ENCODE results near the gene XYLB. TPM values are rescaled to one million over a fixed set of nuclear protein-coding genes. Genes with fewer than 3 reads are reported as not detected.

The XYLB gene
- total and polyA plus RNA-seq, 2 of the 13 experiments (the other 11 are each of a cell fraction or from before 2014, with no cell fraction given), result 25.9 to 30.0 TPM

DNA sequence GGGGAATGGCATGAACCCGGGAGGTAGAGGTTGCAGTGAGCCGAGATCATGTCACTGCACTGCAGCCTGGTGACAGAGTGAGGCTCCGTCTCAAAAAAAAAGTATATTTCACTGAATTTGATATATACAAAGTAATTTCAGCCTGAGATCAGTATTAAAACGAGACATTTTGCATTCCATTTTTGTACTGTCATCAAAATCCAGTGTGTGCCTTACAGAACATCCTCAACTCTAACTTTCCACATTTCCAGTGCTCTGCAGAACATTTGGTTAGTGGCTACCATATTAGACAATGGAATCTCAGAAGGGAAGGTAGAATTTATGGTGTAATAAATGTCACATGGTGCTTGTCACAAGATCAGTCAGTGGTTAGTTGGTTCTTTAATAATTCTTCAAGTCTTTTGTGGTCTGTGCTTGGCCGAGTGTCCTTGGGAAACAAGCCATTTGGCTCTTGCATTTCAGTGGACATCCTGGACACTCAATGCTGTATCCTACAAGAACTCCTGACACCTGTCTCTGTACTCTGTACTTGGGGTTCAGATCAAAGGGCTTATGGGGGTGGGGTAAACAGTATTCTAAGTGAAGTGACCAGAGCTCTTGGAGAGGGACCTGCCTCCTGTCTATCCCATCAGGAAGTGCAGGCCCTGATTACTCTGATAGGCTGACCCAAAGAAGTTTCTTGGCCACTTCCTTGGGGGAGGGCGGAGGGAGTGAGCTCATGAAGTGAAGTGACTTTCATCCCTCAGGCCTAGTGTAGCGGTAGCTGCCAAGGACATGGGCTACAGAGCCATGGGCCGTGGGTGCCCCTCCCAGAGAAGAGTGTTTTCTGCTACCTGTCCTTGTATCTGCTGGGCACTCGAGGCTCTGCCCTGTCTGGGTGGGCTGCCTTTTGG is 110.8 kb downstream of the XYLB start:
- Histone ChIP-seq H3K79me2 (ENCODE audit: insufficient read depth, low read length) (peaks cover 69% of the 10 kb centered on the region), H3K4me3 (replicated peaks in 1 of 3; ENCODE audit: insufficient read depth in 1 of 3, low read depth in 2 of 3, low read length in 3 of 3) (no peak overlapping the region), H3K36me3 (replicated peaks in 1 of 2; ENCODE audit: control insufficient read depth in 1 of 2, insufficient read depth in 2 of 2, low read length in 2 of 2) (peaks cover 0 to 8% of the 10 kb centered on the region in 2 experiments; a peak in 2 of 5 replicates), H2AFZ (ENCODE audit: low read length) (no peak overlapping the region), H3K4me2 (ENCODE audit: low read depth, low read length) (peak overlapping the region; percentile 4; the same call in 1 of the 2 replicates), H3K9ac (ENCODE audit: insufficient read depth, low read depth, low read length) (no peak overlapping the region), H3K4me1 (ENCODE audit: insufficient read depth, low read length) (peaks cover 37% of the 10 kb centered on the region), H3K27me3 (ENCODE audit: control insufficient read depth in 1 of 2, insufficient read depth in 2 of 2, low read length in 2 of 2) (no peaks in the 10 kb centered on the region), H4K20me1 (ENCODE audit: insufficient read depth, low read length) (peaks cover 51% of the 10 kb centered on the region), H3K9me3 (ENCODE audit: low read length) (no peaks in the 10 kb centered on the region), H3K27ac (ENCODE audit: extremely low read length, insufficient read depth, low read length) (no peak overlapping the region)
- ATAC-seq (no peak), DNase-seq (ENCODE audit: low spot score) (no peak), FAIRE-seq (no peak)
- intact Hi-C loops (cut with micrococcal nuclease; ENCODE audit: unreplicated experiment), result no loop called here
- BruUV-seq (replicated peaks), result no TSS peak
- TF ChIP-seq ZNF446 (CRISPR knock-in tag; IDR thresholded peaks at IDR 0.05), result no peak
- peak; percentile 54 for TF ChIP-seq MAFF (IDR thresholded peaks at IDR 0.05; ENCODE audit: low read depth, low read length)
- peak; percentile 53 to 67; a peak in 3 of 4 replicates for TF ChIP-seq MAFK (conservative IDR thresholded peaks at IDR 0.05 in 1 of 2, IDR thresholded peaks at IDR 0.05 in 1 of 2; ENCODE audit: low read length in 2 of 2)
- ChIA-PET CTCF (ENCODE audit: low intra/inter-chr PET ratio, low total read pairs) (no interaction called here), POLR2A (interaction anchor here (1.1 kb wide), 1 partner anchor 110 kb away, joined by 3 read pairs; no protein-coding TSS in a partner anchor)
- in situ Hi-C loops (cut with HindIII; ENCODE audit: extremely low pct_ligation_motif_present, low pct_unique_long_range_greater_than_20kb), result loop anchor here (25.0 kb wide), 1 partner anchor 320 kb away; the partner anchor contains the start of genes ACAA1 and MYD88
- 98% methylated on average over 8 of the region's 9 CpGs for WGBS (ENCODE audit: low lambda C conversion rate)

DNA sequence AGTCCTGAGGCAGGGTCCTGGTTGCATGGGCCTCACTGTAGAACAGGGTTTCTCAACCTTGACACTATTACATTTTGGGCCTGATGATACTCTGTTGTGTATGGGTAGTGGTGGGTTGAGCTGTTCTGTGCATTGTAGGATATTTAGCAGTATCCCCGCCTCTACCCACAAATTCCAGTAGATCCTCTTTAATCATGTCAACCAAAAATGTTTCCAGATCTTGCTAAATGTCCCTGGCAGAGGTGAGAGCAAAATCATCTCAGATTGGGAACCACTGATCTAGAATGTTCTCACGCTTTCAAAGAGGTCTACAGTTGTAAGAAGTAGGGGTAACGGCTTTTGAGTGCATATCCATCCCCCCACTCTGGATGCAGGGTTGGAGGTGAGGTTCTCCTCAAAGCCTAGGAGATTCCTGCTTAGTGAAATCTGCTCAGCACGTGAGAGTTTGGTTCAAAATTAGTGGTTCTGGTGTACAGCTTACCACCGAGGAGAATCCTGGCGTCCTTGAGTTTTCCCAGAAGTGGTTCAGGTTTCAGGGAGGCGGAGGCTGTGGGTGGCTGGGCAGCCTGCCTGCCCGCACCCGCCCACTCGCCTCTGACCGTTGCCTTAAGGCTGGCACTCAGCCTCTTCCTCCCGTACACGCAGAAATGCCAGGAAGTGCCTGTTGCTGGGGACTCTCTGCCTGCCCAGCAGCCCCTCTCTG is 112.4 kb downstream of the XYLB start:
- H3K79me2 ChIP-seq (ENCODE audit: insufficient read depth, low read length), result peaks cover 85% of the 10 kb centered on the region
- H2AFZ ChIP-seq (ENCODE audit: low read length), result no peak overlapping the region
- ATAC-seq, result no peak
- peaks cover 0 to 8% of the 10 kb centered on the region in 2 experiments; a peak in 2 of 5 replicates for H3K36me3 ChIP-seq (replicated peaks in 1 of 2; ENCODE audit: control insufficient read depth in 1 of 2, insufficient read depth in 2 of 2, low read length in 2 of 2)
- H3K4me3 ChIP-seq (replicated peaks in 1 of 3; ENCODE audit: insufficient read depth in 1 of 3, low read depth in 2 of 3, low read length in 3 of 3), result no peak overlapping the region
- 92% methylated on average over 13 of the region's 13 CpGs for WGBS (ENCODE audit: low lambda C conversion rate)
- H3K27me3 ChIP-seq (ENCODE audit: control insufficient read depth in 1 of 2, insufficient read depth in 2 of 2, low read length in 2 of 2), result no peaks in the 10 kb centered on the region
- no peak overlapping the region for H3K9ac ChIP-seq (ENCODE audit: insufficient read depth, low read depth, low read length)
- POLR2A ChIA-PET, result no interaction called here
- CTCF ChIA-PET (ENCODE audit: low intra/inter-chr PET ratio, low total read pairs), result no interaction called here
- in situ Hi-C loops (cut with HindIII; ENCODE audit: extremely low pct_ligation_motif_present, low pct_unique_long_range_greater_than_20kb) (loop anchor here (25.0 kb wide), 1 partner anchor 322 kb away; the partner anchor contains the start of genes ACAA1 and MYD88), intact Hi-C loops (cut with micrococcal nuclease; ENCODE audit: unreplicated experiment) (no loop called here)
- H3K4me2 ChIP-seq (ENCODE audit: low read depth, low read length), result no peak overlapping the region
- no peaks in the 10 kb centered on the region for H3K9me3 ChIP-seq (ENCODE audit: low read length)
- H3K4me1 ChIP-seq (ENCODE audit: insufficient read depth, low read length), result peaks cover 31% of the 10 kb centered on the region
- H4K20me1 ChIP-seq (ENCODE audit: insufficient read depth, low read length), result peaks cover 62% of the 10 kb centered on the region
- DNase-seq (ENCODE audit: low spot score), result no peak
- peak; percentile 33 for TF ChIP-seq AGO2 (optimal IDR thresholded peaks at IDR 0.05; ENCODE audit: low read depth, low read length)
- TF ChIP-seq, protein P1, sequence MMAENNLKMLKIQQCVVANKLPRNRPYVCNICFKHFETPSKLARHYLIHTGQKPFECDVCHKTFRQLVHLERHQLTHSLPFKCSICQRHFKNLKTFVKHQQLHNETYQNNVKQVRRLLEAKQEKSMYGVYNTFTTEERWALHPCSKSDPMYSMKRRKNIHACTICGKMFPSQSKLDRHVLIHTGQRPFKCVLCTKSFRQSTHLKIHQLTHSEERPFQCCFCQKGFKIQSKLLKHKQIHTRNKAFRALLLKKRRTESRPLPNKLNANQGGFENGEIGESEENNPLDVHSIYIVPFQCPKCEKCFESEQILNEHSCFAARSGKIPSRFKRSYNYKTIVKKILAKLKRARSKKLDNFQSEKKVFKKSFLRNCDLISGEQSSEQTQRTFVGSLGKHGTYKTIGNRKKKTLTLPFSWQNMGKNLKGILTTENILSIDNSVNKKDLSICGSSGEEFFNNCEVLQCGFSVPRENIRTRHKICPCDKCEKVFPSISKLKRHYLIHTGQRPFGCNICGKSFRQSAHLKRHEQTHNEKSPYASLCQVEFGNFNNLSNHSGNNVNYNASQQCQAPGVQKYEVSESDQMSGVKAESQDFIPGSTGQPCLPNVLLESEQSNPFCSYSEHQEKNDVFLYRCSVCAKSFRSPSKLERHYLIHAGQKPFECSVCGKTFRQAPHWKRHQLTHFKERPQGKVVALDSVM (CRISPR knock-in tag; IDR thresholded peaks at IDR 0.05), result no peak
- TF ChIP-seq THYN1 (CRISPR knock-in tag; IDR thresholded peaks at IDR 0.05; ENCODE audit: borderline replicate concordance, low read depth), result no peak
- FAIRE-seq, result no peak
- no peak overlapping the region for H3K27ac ChIP-seq (ENCODE audit: extremely low read length, insufficient read depth, low read length)
- no TSS peak for BruUV-seq (replicated peaks)

Measured in HepG2 (cell line).